K562 (cell line): ENCODE measurements around the gene PRSS8. TPM values are rescaled to one million over a fixed set of nuclear protein-coding genes. Genes with fewer than 3 reads are reported as not detected.
A peak's percentile ranks its signal among the peaks of the same experiment; 100 is the strongest.

Experiments used
- CHD4 ChIP-seq: fragments of 200-600 bp; sonication (generic); IDR thresholded peaks from 3 replicates; pipeline ENCODE4 v1.6.1; 2012; ENCODE audit warnings: low read depth, mild to moderate bottlenecking, mixed read lengths, low read length, inconsistent platforms; ENCODE audit not compliant: insufficient read depth, insufficient replicate concordance, poor library complexity, severe bottlenecking
- CSDE1 ChIP-seq, 2 experiments: fragments of 450-650 bp; IDR thresholded peaks; 2 replicates each; pipeline ENCODE4 v1.6.1; 2016; ENCODE audit warnings: mild to moderate bottlenecking in 1 of 2
- CTBP1 ChIP-seq: fragments of 450-650 bp; IDR thresholded peaks from 2 replicates; pipeline ENCODE4 v1.6.1; 2016; ENCODE audit warnings: borderline replicate concordance
- EZH2 ChIP-seq: IDR thresholded peaks from 2 replicates; pipeline ENCODE4 v1.6.1; 2012; ENCODE audit warnings: low read depth, mild to moderate bottlenecking, inconsistent platforms, low read length, borderline replicate concordance
- FOXK1 ChIP-seq: sonication (generic); formaldehyde crosslinking; IDR thresholded peaks from 2 replicates; pipeline ENCODE4 v1.8.0; 2022; ENCODE audit warnings: missing genetic modification reagents, mild to moderate bottlenecking, borderline replicate concordance
- GABPB2 ChIP-seq: fragments of 250-450 bp; sonication (Bioruptor Pico); conservative IDR thresholded peaks from 2 replicates; pipeline ENCODE4 v1.5.1; 2021; ENCODE audit warnings: mild to moderate bottlenecking
- IFI16 ChIP-seq: fragments of 250-450 bp; sonication (Bioruptor Pico); IDR thresholded peaks from 2 replicates; pipeline ENCODE4 v2.1.2; 2022; ENCODE audit warnings: mild to moderate bottlenecking, inconsistent platforms
- MCM2 ChIP-seq: fragments of 450-650 bp; IDR thresholded peaks from 2 replicates; pipeline ENCODE4 v1.6.1; 2017; ENCODE audit warnings: low read depth, mild to moderate bottlenecking
- MTA1 ChIP-seq: fragments of 450-650 bp; IDR thresholded peaks from 2 replicates; pipeline ENCODE4 v1.6.1; 2017; ENCODE audit warnings: borderline replicate concordance
- NFYB ChIP-seq: IDR thresholded peaks from 2 replicates; pipeline ENCODE4 v1.6.1; 2011; ENCODE audit warnings: mild to moderate bottlenecking, moderate library complexity; ENCODE audit not compliant: insufficient read length; ENCODE audit errors: extremely low read depth
- PRMT5 ChIP-seq: sonication (generic); formaldehyde crosslinking; IDR thresholded peaks from 2 replicates; pipeline ENCODE4 v1.5.0; 2020; ENCODE audit warnings: missing genetic modification reagents
- SIN3A ChIP-seq, 2 experiments: fragments of 150-350 bp in 1 of 2; IDR thresholded peaks; 2 replicates each; pipeline ENCODE4 v1.6.1; 2011 to 2016; ENCODE audit warnings: borderline replicate concordance in 2 of 2, low read depth in 2 of 2, low read length in 2 of 2, mild to moderate bottlenecking in 2 of 2, moderate library complexity in 2 of 2; ENCODE audit not compliant: control insufficient read depth in 1 of 2
- SNIP1 ChIP-seq: fragments of 450-650 bp; IDR thresholded peaks from 2 replicates; pipeline ENCODE4 v1.7.1; 2017; ENCODE audit warnings: low read depth, mild to moderate bottlenecking
- USF2 ChIP-seq: sonication (generic); formaldehyde crosslinking; IDR thresholded peaks from 2 replicates; pipeline ENCODE4 v1.5.0; 2020; ENCODE audit warnings: missing genetic modification reagents
- ZBTB7A ChIP-seq: IDR thresholded peaks from 2 replicates; pipeline ENCODE4 v1.6.1; 2011; ENCODE audit warnings: low read depth, mild to moderate bottlenecking, low read length, moderate library complexity, borderline replicate concordance; ENCODE audit not compliant: control insufficient read depth
- ZNF280B ChIP-seq: fragments of 250-450 bp; sonication (Bioruptor Pico); IDR thresholded peaks from 2 replicates; pipeline ENCODE4 v1.5.1; 2021; ENCODE audit warnings: mild to moderate bottlenecking
- ZNF445 ChIP-seq: fragments of 250-450 bp; sonication (Bioruptor Pico); IDR thresholded peaks from 2 replicates; pipeline ENCODE4 v1.4.0; 2020; ENCODE audit warnings: low read depth, mild to moderate bottlenecking, moderate library complexity
- ZNF592 ChIP-seq: fragments of 450-650 bp; IDR thresholded peaks from 2 replicates; pipeline ENCODE4 v1.6.1; 2017; ENCODE audit warnings: antibody characterized with exemption, mild to moderate bottlenecking
- polyA plus RNA-seq, 8 experiments: library from polyadenylated mRNA; depleted of rRNA in 4 of 8; stranded (reverse) in 5 of 8; unstranded in 3 of 8; fragments of >200 nt; fragmentation: Nextera tagmentation in 2 of 8; fragmentation: Illumina TruSeq in 1 of 8; extraction: Ambion mirVana in 2 of 8; extraction: Trizol in 1 of 8; gene quantifications; 2 replicates each; pipeline versions ENCODE4 v1.2.1 to v1.2.3, GENCODE V29; 2011 to 2014; ENCODE audit warnings: inconsistent platforms in 1 of 8, missing spikeins in 1 of 8
- total RNA-seq, 7 experiments: library from RNA; depleted of rRNA in 6 of 7; stranded (reverse); fragments of >200 nt in 6 of 7; fragmentation: Illumina TruSeq in 2 of 7; extraction: Trizol in 2 of 7; gene quantifications; 2 replicates each; pipeline versions ENCODE4 v1.2.1 to v1.2.3, GENCODE V29; 2011 to 2021; ENCODE audit warnings: low replicate concordance in 1 of 7
- TF ChIP-seq, protein P1 (sequence below): fragments of 450-650 bp; IDR thresholded peaks from 2 replicates; pipeline ENCODE4 v1.6.1; 2016; ENCODE audit warnings: low read depth, mild to moderate bottlenecking, moderate library complexity

Gene PRSS8
- total and polyA plus RNA-seq, 9 of the 15 experiments (the other 6 are each of a cell fraction or from before 2014, with no cell fraction given) = 0.25 to 3.9 (median 1.3) TPM; not detected in 1

DNA sequence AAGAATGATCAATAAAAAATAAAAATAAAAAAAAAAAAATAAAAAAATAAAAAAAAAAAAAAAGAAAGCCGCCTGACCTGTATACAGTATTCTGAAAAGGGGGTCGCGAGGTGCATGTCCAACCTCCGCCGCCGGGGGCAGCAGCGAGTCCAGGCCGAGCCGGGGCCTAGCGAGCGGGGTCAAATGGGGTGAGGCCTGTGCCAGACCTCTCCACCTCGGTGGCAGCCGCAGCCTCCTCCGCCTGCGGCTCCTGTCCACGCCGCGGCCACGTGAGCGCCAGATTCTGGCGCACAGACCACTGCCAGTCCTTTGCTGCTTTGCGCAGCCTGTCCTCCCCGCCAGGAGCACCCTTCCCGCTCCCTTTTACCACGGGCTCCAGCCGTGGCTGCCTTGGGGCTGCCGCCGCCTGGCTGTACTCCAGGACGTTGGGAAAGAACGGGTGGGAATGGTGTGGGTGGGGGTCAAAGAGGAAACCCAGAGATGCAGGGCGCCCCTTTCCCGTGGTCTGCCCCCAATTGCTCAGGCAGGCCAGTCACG, 29.8 kb downstream of the PRSS8 start (continued):
- peak; percentile 51 for TF ChIP-seq USF2
- no peak for TF ChIP-seq IFI16
- TF ChIP-seq FOXK1 (CRISPR knock-in tag) = no peak
- peak in 1 of 2 experiments; percentile 49; a peak in 1 of 4 replicates for TF ChIP-seq SIN3A (IDR thresholded peaks at IDR 0.05; ENCODE audit: borderline replicate concordance in 2 of 2, control insufficient read depth in 1 of 2, low read depth in 2 of 2, low read length in 2 of 2)
- TF ChIP-seq GABPB2 (CRISPR knock-in tag) = no peak
- TF ChIP-seq, protein P1, sequence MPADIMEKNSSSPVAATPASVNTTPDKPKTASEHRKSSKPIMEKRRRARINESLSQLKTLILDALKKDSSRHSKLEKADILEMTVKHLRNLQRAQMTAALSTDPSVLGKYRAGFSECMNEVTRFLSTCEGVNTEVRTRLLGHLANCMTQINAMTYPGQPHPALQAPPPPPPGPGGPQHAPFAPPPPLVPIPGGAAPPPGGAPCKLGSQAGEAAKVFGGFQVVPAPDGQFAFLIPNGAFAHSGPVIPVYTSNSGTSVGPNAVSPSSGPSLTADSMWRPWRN = peak; percentile 60; the same call in 1 of the 2 replicates
- TF ChIP-seq EZH2 = no peak
- TF ChIP-seq MCM2 = no peak
- TF ChIP-seq NFYB = no peak
- TF ChIP-seq ZBTB7A = peak; percentile 96
- peak; percentile 67; the same call in 1 of the 2 replicates for TF ChIP-seq MTA1
- TF ChIP-seq ZNF592 = peak; percentile 97
- no peak for TF ChIP-seq SNIP1
- TF ChIP-seq ZNF280B (CRISPR knock-in tag) = no peak
- no peak for TF ChIP-seq CHD4
- TF ChIP-seq CTBP1 = peak; percentile 77; the same call in 1 of the 2 replicates
- no peak for TF ChIP-seq ZNF445 (CRISPR knock-in tag)
- TF ChIP-seq CSDE1 (IDR thresholded peaks at IDR 0.05) = no peak
- no peak; the same call in 1 of the 2 replicates for TF ChIP-seq PRMT5 (CRISPR knock-in tag)
